HEK293 (cell line): ENCODE measurements around the gene CD300LF.

Experiments used
- HIC1 ChIP-seq: fragments of 450-650 bp; formaldehyde crosslinking; IDR thresholded peaks from 2 replicates; pipeline ENCODE4 v1.5.1; 2016; ENCODE audit warnings: missing biosample characterization, missing genetic modification characterization
- HOXC10 ChIP-seq: sonication (generic); formaldehyde crosslinking; IDR thresholded peaks from 2 replicates; pipeline ENCODE4 v1.8.1; 2023; ENCODE audit warnings: mild to moderate bottlenecking, missing genetic modification reagents
- KLF16 ChIP-seq: fragments of 450-650 bp; formaldehyde crosslinking; IDR thresholded peaks from 2 replicates; pipeline ENCODE4 v1.5.1; 2017; ENCODE audit warnings: missing biosample characterization, missing genetic modification characterization
- OVOL3 ChIP-seq: fragments of 450-650 bp; formaldehyde crosslinking; IDR thresholded peaks from 2 replicates; pipeline ENCODE4 v1.5.1; 2016; ENCODE audit warnings: missing biosample characterization, missing genetic modification characterization
- RBAK ChIP-seq: fragments of 450-650 bp; formaldehyde crosslinking; IDR thresholded peaks from 2 replicates; pipeline ENCODE4 v1.5.1; 2016; ENCODE audit warnings: missing biosample characterization, missing genetic modification characterization
- SCRT1 ChIP-seq: fragments of 450-650 bp; formaldehyde crosslinking; IDR thresholded peaks from 2 replicates; pipeline ENCODE4 v1.5.1; 2016; ENCODE audit warnings: missing biosample characterization, missing genetic modification characterization, borderline replicate concordance
- SCRT2 ChIP-seq: fragments of 450-650 bp; formaldehyde crosslinking; IDR thresholded peaks from 2 replicates; pipeline ENCODE4 v1.5.1; 2016; ENCODE audit warnings: missing biosample characterization, missing genetic modification characterization
- ZBTB6 ChIP-seq: fragments of 450-650 bp; formaldehyde crosslinking; IDR thresholded peaks from 2 replicates; pipeline ENCODE4 v1.5.1; 2017; ENCODE audit warnings: missing biosample characterization, missing genetic modification characterization
- ZIC2 ChIP-seq: fragments of 450-650 bp; formaldehyde crosslinking; IDR thresholded peaks from 2 replicates; pipeline ENCODE4 v1.5.1; 2016; ENCODE audit warnings: missing biosample characterization, missing genetic modification characterization
- ZNF155 ChIP-seq: fragments of 450-650 bp; formaldehyde crosslinking; IDR thresholded peaks from 2 replicates; pipeline ENCODE4 v1.5.1; 2016; ENCODE audit warnings: missing biosample characterization, missing genetic modification characterization
- ZNF202 ChIP-seq: fragments of 450-650 bp; formaldehyde crosslinking; IDR thresholded peaks from 2 replicates; pipeline ENCODE4 v1.5.1; 2016; ENCODE audit warnings: missing biosample characterization, missing genetic modification characterization, borderline replicate concordance
- ZNF211 ChIP-seq: fragments of 450-650 bp; formaldehyde crosslinking; IDR thresholded peaks from 2 replicates; pipeline ENCODE4 v1.5.1; 2016; ENCODE audit warnings: low read depth, missing biosample characterization, missing genetic modification characterization
- ZNF23 ChIP-seq: fragments of 450-650 bp; formaldehyde crosslinking; IDR thresholded peaks from 2 replicates; pipeline ENCODE4 v1.5.1; 2016; ENCODE audit warnings: missing biosample characterization, missing genetic modification characterization, borderline replicate concordance
- ZNF311 ChIP-seq: fragments of 450-650 bp; formaldehyde crosslinking; IDR thresholded peaks from 2 replicates; pipeline ENCODE4 v1.5.1; 2017; ENCODE audit warnings: missing biosample characterization, missing genetic modification characterization, borderline replicate concordance
- ZNF341 ChIP-seq: fragments of 450-650 bp; formaldehyde crosslinking; IDR thresholded peaks from 2 replicates; pipeline ENCODE4; 2016; ENCODE audit warnings: low read depth, missing biosample characterization, missing genetic modification characterization
- ZNF488 ChIP-seq: fragments of 450-650 bp; formaldehyde crosslinking; IDR thresholded peaks from 2 replicates; pipeline ENCODE4 v1.5.1; 2016; ENCODE audit warnings: missing biosample characterization, missing genetic modification characterization
- ZNF501 ChIP-seq: fragments of 450-650 bp; formaldehyde crosslinking; IDR thresholded peaks from 2 replicates; pipeline ENCODE4 v1.5.1; 2016; ENCODE audit warnings: missing biosample characterization, missing genetic modification characterization
- ZNF555 ChIP-seq: fragments of 450-650 bp; formaldehyde crosslinking; conservative IDR thresholded peaks from 2 replicates; pipeline ENCODE4 v1.5.1; 2017; ENCODE audit warnings: missing biosample characterization, mild to moderate bottlenecking, missing genetic modification characterization, inconsistent platforms
- ZNF560 ChIP-seq: fragments of 450-650 bp; formaldehyde crosslinking; IDR thresholded peaks from 2 replicates; pipeline ENCODE4 v1.5.1; 2017; ENCODE audit warnings: missing biosample characterization, missing genetic modification characterization, borderline replicate concordance
- ZNF561 ChIP-seq: fragments of 450-650 bp; IDR thresholded peaks from 2 replicates; pipeline ENCODE4 v1.5.1; 2018; ENCODE audit warnings: missing biosample characterization, missing genetic modification characterization, borderline replicate concordance
- ZNF585B ChIP-seq: fragments of 450-650 bp; formaldehyde crosslinking; IDR thresholded peaks from 2 replicates; pipeline ENCODE4 v1.5.1; 2016; ENCODE audit warnings: missing biosample characterization, missing genetic modification characterization
- ZNF645 ChIP-seq: fragments of 450-650 bp; formaldehyde crosslinking; IDR thresholded peaks from 2 replicates; pipeline ENCODE4; 2016; ENCODE audit warnings: missing biosample characterization, missing genetic modification characterization
- ZNF677 ChIP-seq: fragments of 450-650 bp; IDR thresholded peaks from 2 replicates; pipeline ENCODE4 v1.5.0; 2018; ENCODE audit warnings: missing biosample characterization, mild to moderate bottlenecking, missing genetic modification characterization, moderate library complexity
- ZNF776 ChIP-seq: fragments of 450-650 bp; formaldehyde crosslinking; IDR thresholded peaks from 2 replicates; pipeline ENCODE4 v1.5.0; 2017; ENCODE audit warnings: missing biosample characterization, missing genetic modification characterization, borderline replicate concordance
- ZNF785 ChIP-seq: fragments of 450-650 bp; formaldehyde crosslinking; IDR thresholded peaks from 2 replicates; pipeline ENCODE4 v1.5.1; 2016; ENCODE audit warnings: missing biosample characterization, missing genetic modification characterization
- ZXDB ChIP-seq: fragments of 450-650 bp; formaldehyde crosslinking; IDR thresholded peaks from 2 replicates; pipeline ENCODE4 v1.5.1; 2016; ENCODE audit warnings: missing biosample characterization, missing genetic modification characterization
- TF ChIP-seq, protein P1 (sequence below): fragments of 450-650 bp; formaldehyde crosslinking; IDR thresholded peaks from 2 replicates; pipeline ENCODE4 v1.5.1; 2016; ENCODE audit warnings: missing biosample characterization, missing genetic modification characterization
- TF ChIP-seq, protein P2 (sequence below): fragments of 450-650 bp; formaldehyde crosslinking; IDR thresholded peaks from 2 replicates; pipeline ENCODE4 v1.5.1; 2016; ENCODE audit warnings: missing biosample characterization, missing genetic modification characterization, low read depth
- TF ChIP-seq, protein P3 (sequence below): fragments of 450-650 bp; formaldehyde crosslinking; IDR thresholded peaks from 2 replicates; pipeline ENCODE4 v1.5.1; 2017; ENCODE audit warnings: missing biosample characterization, missing genetic modification characterization

The CD300LF gene

GRCh38 chr17:74671031-74671771 lies 41.5 kb downstream of the CD300LF start (continued):
- TF ChIP-seq ZNF488 (tag by site-specific recombination): no peak
- TF ChIP-seq ZNF211 (tag by site-specific recombination): no peak
- TF ChIP-seq, protein P1, sequence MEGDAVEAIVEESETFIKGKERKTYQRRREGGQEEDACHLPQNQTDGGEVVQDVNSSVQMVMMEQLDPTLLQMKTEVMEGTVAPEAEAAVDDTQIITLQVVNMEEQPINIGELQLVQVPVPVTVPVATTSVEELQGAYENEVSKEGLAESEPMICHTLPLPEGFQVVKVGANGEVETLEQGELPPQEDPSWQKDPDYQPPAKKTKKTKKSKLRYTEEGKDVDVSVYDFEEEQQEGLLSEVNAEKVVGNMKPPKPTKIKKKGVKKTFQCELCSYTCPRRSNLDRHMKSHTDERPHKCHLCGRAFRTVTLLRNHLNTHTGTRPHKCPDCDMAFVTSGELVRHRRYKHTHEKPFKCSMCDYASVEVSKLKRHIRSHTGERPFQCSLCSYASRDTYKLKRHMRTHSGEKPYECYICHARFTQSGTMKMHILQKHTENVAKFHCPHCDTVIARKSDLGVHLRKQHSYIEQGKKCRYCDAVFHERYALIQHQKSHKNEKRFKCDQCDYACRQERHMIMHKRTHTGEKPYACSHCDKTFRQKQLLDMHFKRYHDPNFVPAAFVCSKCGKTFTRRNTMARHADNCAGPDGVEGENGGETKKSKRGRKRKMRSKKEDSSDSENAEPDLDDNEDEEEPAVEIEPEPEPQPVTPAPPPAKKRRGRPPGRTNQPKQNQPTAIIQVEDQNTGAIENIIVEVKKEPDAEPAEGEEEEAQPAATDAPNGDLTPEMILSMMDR (tag by site-specific recombination): no peak
- TF ChIP-seq ZNF561 (tag by site-specific recombination): peak; percentile 66; the same call in 1 of the 2 replicates
- TF ChIP-seq ZNF776 (tag by site-specific recombination): no peak
- TF ChIP-seq ZNF645 (tag by site-specific recombination): no peak
- TF ChIP-seq ZNF341 (tag by site-specific recombination): 0 out of 2 replicates have a peak, but pooled peaks have one; percentile 7
- no peak for TF ChIP-seq SCRT1 (tag by site-specific recombination)
- TF ChIP-seq, protein P2, sequence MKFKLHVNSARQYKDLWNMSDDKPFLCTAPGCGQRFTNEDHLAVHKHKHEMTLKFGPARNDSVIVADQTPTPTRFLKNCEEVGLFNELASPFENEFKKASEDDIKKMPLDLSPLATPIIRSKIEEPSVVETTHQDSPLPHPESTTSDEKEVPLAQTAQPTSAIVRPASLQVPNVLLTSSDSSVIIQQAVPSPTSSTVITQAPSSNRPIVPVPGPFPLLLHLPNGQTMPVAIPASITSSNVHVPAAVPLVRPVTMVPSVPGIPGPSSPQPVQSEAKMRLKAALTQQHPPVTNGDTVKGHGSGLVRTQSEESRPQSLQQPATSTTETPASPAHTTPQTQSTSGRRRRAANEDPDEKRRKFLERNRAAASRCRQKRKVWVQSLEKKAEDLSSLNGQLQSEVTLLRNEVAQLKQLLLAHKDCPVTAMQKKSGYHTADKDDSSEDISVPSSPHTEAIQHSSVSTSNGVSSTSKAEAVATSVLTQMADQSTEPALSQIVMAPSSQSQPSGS (tag by site-specific recombination): no peak
- TF ChIP-seq ZNF555: no peak
- TF ChIP-seq HOXC10 (CRISPR knock-in tag): peak; percentile 98
- no peak for TF ChIP-seq ZNF23 (tag by site-specific recombination)
- no peak for TF ChIP-seq ZNF155
- TF ChIP-seq ZNF311 (tag by site-specific recombination): no peak
- peak; percentile 65; the same call in 1 of the 2 replicates for TF ChIP-seq ZNF501
- peak; percentile 57; the same call in 1 of the 2 replicates for TF ChIP-seq HIC1
- TF ChIP-seq SCRT2 (tag by site-specific recombination): no peak
- no peak for TF ChIP-seq KLF16 (tag by site-specific recombination)
- no peak for TF ChIP-seq ZXDB (tag by site-specific recombination)
- TF ChIP-seq ZNF202 (tag by site-specific recombination): no peak
- TF ChIP-seq RBAK (tag by site-specific recombination): no peak
- 0 out of 2 replicates have a peak, but pooled peaks have one; percentile 9 for TF ChIP-seq ZNF560 (tag by site-specific recombination)
- TF ChIP-seq ZNF585B (tag by site-specific recombination): peak; percentile 74
- no peak for TF ChIP-seq ZBTB6
- TF ChIP-seq, protein P3, sequence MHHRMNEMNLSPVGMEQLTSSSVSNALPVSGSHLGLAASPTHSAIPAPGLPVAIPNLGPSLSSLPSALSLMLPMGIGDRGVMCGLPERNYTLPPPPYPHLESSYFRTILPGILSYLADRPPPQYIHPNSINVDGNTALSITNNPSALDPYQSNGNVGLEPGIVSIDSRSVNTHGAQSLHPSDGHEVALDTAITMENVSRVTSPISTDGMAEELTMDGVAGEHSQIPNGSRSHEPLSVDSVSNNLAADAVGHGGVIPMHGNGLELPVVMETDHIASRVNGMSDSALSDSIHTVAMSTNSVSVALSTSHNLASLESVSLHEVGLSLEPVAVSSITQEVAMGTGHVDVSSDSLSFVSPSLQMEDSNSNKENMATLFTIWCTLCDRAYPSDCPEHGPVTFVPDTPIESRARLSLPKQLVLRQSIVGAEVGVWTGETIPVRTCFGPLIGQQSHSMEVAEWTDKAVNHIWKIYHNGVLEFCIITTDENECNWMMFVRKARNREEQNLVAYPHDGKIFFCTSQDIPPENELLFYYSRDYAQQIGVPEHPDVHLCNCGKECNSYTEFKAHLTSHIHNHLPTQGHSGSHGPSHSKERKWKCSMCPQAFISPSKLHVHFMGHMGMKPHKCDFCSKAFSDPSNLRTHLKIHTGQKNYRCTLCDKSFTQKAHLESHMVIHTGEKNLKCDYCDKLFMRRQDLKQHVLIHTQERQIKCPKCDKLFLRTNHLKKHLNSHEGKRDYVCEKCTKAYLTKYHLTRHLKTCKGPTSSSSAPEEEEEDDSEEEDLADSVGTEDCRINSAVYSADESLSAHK (tag by site-specific recombination): no peak
- TF ChIP-seq ZIC2: no peak; the same call in 1 of the 2 replicates
- no peak for TF ChIP-seq ZNF677 (tag by site-specific recombination)
- TF ChIP-seq OVOL3 (tag by site-specific recombination): no peak
- TF ChIP-seq ZNF785 (tag by site-specific recombination): no peak
